HepG2 (cell line): Measurements from ENCODE around the gene ACSF3. TPM values are rescaled to one million over a fixed set of nuclear protein-coding genes. Genes with fewer than 3 reads are reported as not detected.

Experiments used
- BCLAF1 ChIP-seq: fragments of 450-650 bp; IDR thresholded peaks from 2 replicates; pipeline ENCODE4 v1.6.1; 2017; ENCODE audit warnings: mild to moderate bottlenecking
- DDIT3 ChIP-seq: sonication (generic); formaldehyde crosslinking; IDR thresholded peaks from 2 replicates; pipeline ENCODE4 v1.4.0; 2020; ENCODE audit warnings: mild to moderate bottlenecking, missing genetic modification reagents
- DNMT3B ChIP-seq: conservative IDR thresholded peaks from 2 replicates; pipeline ENCODE4 v1.6.1; 2016; ENCODE audit warnings: missing biosample characterization, control low read depth
- HMGA1 ChIP-seq: sonication (generic); formaldehyde crosslinking; conservative IDR thresholded peaks from 2 replicates; pipeline ENCODE4 v1.4.0; 2020; ENCODE audit warnings: missing genetic modification reagents
- HOXA9 ChIP-seq: sonication (generic); formaldehyde crosslinking; IDR thresholded peaks from 2 replicates; pipeline ENCODE4 v1.8.1; 2022; ENCODE audit warnings: missing genetic modification reagents, mild to moderate bottlenecking, moderate library complexity, borderline replicate concordance
- KLF15 ChIP-seq: sonication (generic); formaldehyde crosslinking; IDR thresholded peaks from 2 replicates; pipeline ENCODE4 v1.8.1; 2023; ENCODE audit warnings: borderline replicate concordance, mild to moderate bottlenecking, inconsistent platforms, missing genetic modification reagents, mixed read lengths
- MXI1 ChIP-seq: IDR thresholded peaks from 3 replicates; pipeline ENCODE4 v1.6.1; 2012; ENCODE audit warnings: low read depth, low read length, inconsistent platforms, borderline replicate concordance
- NCOA5 ChIP-seq: sonication (generic); formaldehyde crosslinking; IDR thresholded peaks from 2 replicates; pipeline ENCODE4 v1.4.0; 2020; ENCODE audit warnings: missing genetic modification reagents
- NFYB ChIP-seq: sonication (generic); formaldehyde crosslinking; IDR thresholded peaks from 2 replicates; pipeline ENCODE4 v1.4.0; 2020; ENCODE audit warnings: missing genetic modification reagents
- POGZ ChIP-seq: sonication (generic); formaldehyde crosslinking; IDR thresholded peaks from 2 replicates; pipeline ENCODE4 v1.4.0; 2020; ENCODE audit warnings: mild to moderate bottlenecking, missing genetic modification reagents
- U2AF1 ChIP-seq: fragments of 200-400 bp; formaldehyde crosslinking; optimal IDR thresholded peaks from 2 replicates; pipeline ENCODE3; 2017; ENCODE audit warnings: mild to moderate bottlenecking, low read depth, low read length
- ZC3H13 ChIP-seq: sonication (generic); formaldehyde crosslinking; IDR thresholded peaks from 2 replicates; pipeline ENCODE4 v1.8.1; 2023; ENCODE audit warnings: mild to moderate bottlenecking, missing genetic modification reagents, moderate library complexity
- ZNF326 ChIP-seq: sonication (generic); formaldehyde crosslinking; IDR thresholded peaks from 2 replicates; pipeline ENCODE4 v1.4.0; 2020; ENCODE audit warnings: missing genetic modification reagents, borderline replicate concordance
- ZNF362 ChIP-seq: sonication (generic); formaldehyde crosslinking; IDR thresholded peaks from 2 replicates; pipeline ENCODE4 v1.4.0; 2020; ENCODE audit warnings: missing genetic modification reagents, mild to moderate bottlenecking, borderline replicate concordance
- ZNF547 ChIP-seq: sonication (generic); formaldehyde crosslinking; IDR thresholded peaks from 2 replicates; pipeline ENCODE4 v1.5.1; 2020; ENCODE audit warnings: mild to moderate bottlenecking, missing genetic modification reagents
- ZNF569 ChIP-seq: sonication (generic); formaldehyde crosslinking; IDR thresholded peaks from 2 replicates; pipeline ENCODE4 v1.5.0; 2020; ENCODE audit warnings: mild to moderate bottlenecking, missing genetic modification reagents, moderate library complexity, borderline replicate concordance
- ZNF639 ChIP-seq: conservative IDR thresholded peaks from 2 replicates; pipeline ENCODE4 v1.6.1; 2018; ENCODE audit warnings: missing genetic modification reagents
- ZNF788 ChIP-seq: sonication (generic); formaldehyde crosslinking; IDR thresholded peaks from 2 replicates; pipeline ENCODE4 v1.5.0; 2020; ENCODE audit warnings: mild to moderate bottlenecking, missing genetic modification reagents, borderline replicate concordance
- ZNF878 ChIP-seq: sonication (generic); formaldehyde crosslinking; IDR thresholded peaks from 2 replicates; pipeline ENCODE4 v1.8.1; 2023; ENCODE audit warnings: mild to moderate bottlenecking, missing genetic modification reagents, moderate library complexity
- ZSCAN29 ChIP-seq: sonication (generic); formaldehyde crosslinking; conservative IDR thresholded peaks from 2 replicates; pipeline ENCODE4 v1.4.0; 2020; ENCODE audit warnings: mild to moderate bottlenecking, missing genetic modification reagents
- ZUFSP ChIP-seq: sonication (generic); formaldehyde crosslinking; IDR thresholded peaks from 2 replicates; pipeline ENCODE4 v1.9.0; 2021; ENCODE audit warnings: missing genetic modification reagents, mild to moderate bottlenecking, borderline replicate concordance
- polyA plus RNA-seq, 8 experiments: library from polyadenylated mRNA; depleted of rRNA in 3 of 8; stranded (reverse) in 7 of 8; unstranded in 1 of 8; fragments of >200 nt; fragmentation: Illumina TruSeq in 4 of 8; extraction: Trizol in 4 of 8; gene quantifications; 2 replicates each; pipeline versions ENCODE4 v1.2.1 to v1.2.3, GENCODE V29; 2011 to 2016; ENCODE audit warnings: low read depth in 4 of 8, missing spikeins in 1 of 8, mixed read lengths in 1 of 8; ENCODE audit not compliant: insufficient read depth in 1 of 8
- total RNA-seq, 5 experiments: library from RNA; depleted of rRNA; stranded (reverse); fragments of >200 nt; fragmentation: Illumina TruSeq; extraction: Trizol; gene quantifications; 2 replicates each; pipeline ENCODE4 v1.2.3, GENCODE V29; 2016; ENCODE audit warnings: low read depth in 1 of 5

The ACSF3 gene
- total and polyA plus RNA-seq, 2 of the 13 experiments (the other 11 are each of a cell fraction or from before 2014, with no cell fraction given), result 14.9 to 30.6 TPM

GRCh38 chr16:89154390-89155183 lies 60.9 kb downstream of the ACSF3 start (continued):
- TF ChIP-seq NCOA5 (no peak), DDIT3 (no peak), ZNF639 (CRISPR knock-in tag) (no peak), ZNF788 (CRISPR knock-in tag) (no peak), ZNF547 (CRISPR knock-in tag) (0 out of 2 replicates have a peak, but pooled peaks have one; percentile 17), POGZ (no peak), ZUFSP (CRISPR knock-in tag) (no peak), NFYB (CRISPR knock-in tag) (no peak), HMGA1 (no peak), HOXA9 (CRISPR knock-in tag) (no peak), ZNF326 (CRISPR knock-in tag) (no peak), ZC3H13 (peak; percentile 17; the same call in 1 of the 2 replicates), DNMT3B (CRISPR knock-in tag) (no peak), ZNF878 (no peak), ZSCAN29 (CRISPR knock-in tag) (no peak), BCLAF1 (no peak), ZNF569 (CRISPR knock-in tag) (no peak), ZNF362 (CRISPR knock-in tag) (no peak), MXI1 (no peak), KLF15 (0 out of 2 replicates have a peak, but pooled peaks have one; percentile 24), U2AF1 (no peak)
